Tibial artery (tissue), 4 donors: Measurements from ENCODE around the gene AAMDC.
"Not testable (repeated sequence)": the region's sequence is repeated elsewhere in the genome, so short reads cannot be mapped to it uniquely, and the experiment has no call there.

ENCODE experiments used
- DNase-seq, 2 donors: peaks; one replicate each; pipeline ENCODE4 v3.0.0-alpha.2; 2019
- H3K27ac ChIP-seq, 2 donors: fragments of 200-600 bp; sonication (generic) in 1 of 2; 1 replicate in 1 of 2; 2 replicates in 1 of 2; pipeline ENCODE4 v1.5.1; 2018 to 2019; ENCODE audit warnings: mild to moderate bottlenecking in 1 of 2
- H3K27me3 ChIP-seq, 2 donors: fragments of 200-600 bp; sonication (generic) in 1 of 2; one replicate each; pipeline versions ENCODE4 v1.5.1 to v1.6.0; 2016 to 2019
- H3K36me3 ChIP-seq, 3 donors: fragments of 200-600 bp; sonication (generic) in 2 of 3; one replicate each; pipeline ENCODE4 v1.5.1; 2016 to 2019; ENCODE audit warnings: mild to moderate bottlenecking in 2 of 3
- H3K4me1 ChIP-seq, 4 donors: fragments of 200-600 bp; sonication (generic) in 2 of 4; 1 replicate in 3 of 4; 2 replicates in 1 of 4; pipeline ENCODE4 v1.5.1; 2016 to 2019
- H3K4me3 ChIP-seq, 2 donors: fragments of 200-600 bp; sonication (generic) in 1 of 2; 1 replicate in 1 of 2; 2 replicates in 1 of 2; pipeline ENCODE4 v1.5.1; 2018 to 2019; ENCODE audit warnings: mild to moderate bottlenecking in 2 of 2
- H3K9me3 ChIP-seq, 3 donors: fragments of 200-600 bp; sonication (generic) in 1 of 3; one replicate each; pipeline ENCODE4 v1.5.1; 2016 to 2019
- intact Hi-C: fragments of 100-400 bp; cut with DNase I; formaldehyde crosslinking; loops from one replicate; pipeline ENCODE4 v1.15.0; 2023; ENCODE audit warnings: low total_unique reads
- TF ChIP-seq, protein P1 (sequence below), 2 experiments: fragments of 200-600 bp in 1 of 2; fragments of 450-650 bp in 1 of 2; IDR thresholded peaks; one replicate each; pipeline ENCODE4 v1.5.1; 2017 to 2019; ENCODE audit warnings: antibody characterized with exemption in 2 of 2, mild to moderate bottlenecking in 1 of 2, moderate library complexity in 1 of 2

AAMDC gene

GRCh38 chr11:77866336-77866735, 45.4 kb downstream of the AAMDC start:
- no peak for DNase-seq
- intact Hi-C loops = no loop called here
- H3K27ac ChIP-seq = no peak overlapping the region
- H3K9me3 ChIP-seq = no peaks in the 10 kb centered on the region
- no peak overlapping the region for H3K4me3 ChIP-seq
- H3K4me1 ChIP-seq = no peaks in the 10 kb centered on the region
- peaks cover 17 to 54% (median 19%) of the 10 kb centered on the region in 3 donors for H3K36me3 ChIP-seq
- no peaks in the 10 kb centered on the region for H3K27me3 ChIP-seq
- TF ChIP-seq, protein P1, sequence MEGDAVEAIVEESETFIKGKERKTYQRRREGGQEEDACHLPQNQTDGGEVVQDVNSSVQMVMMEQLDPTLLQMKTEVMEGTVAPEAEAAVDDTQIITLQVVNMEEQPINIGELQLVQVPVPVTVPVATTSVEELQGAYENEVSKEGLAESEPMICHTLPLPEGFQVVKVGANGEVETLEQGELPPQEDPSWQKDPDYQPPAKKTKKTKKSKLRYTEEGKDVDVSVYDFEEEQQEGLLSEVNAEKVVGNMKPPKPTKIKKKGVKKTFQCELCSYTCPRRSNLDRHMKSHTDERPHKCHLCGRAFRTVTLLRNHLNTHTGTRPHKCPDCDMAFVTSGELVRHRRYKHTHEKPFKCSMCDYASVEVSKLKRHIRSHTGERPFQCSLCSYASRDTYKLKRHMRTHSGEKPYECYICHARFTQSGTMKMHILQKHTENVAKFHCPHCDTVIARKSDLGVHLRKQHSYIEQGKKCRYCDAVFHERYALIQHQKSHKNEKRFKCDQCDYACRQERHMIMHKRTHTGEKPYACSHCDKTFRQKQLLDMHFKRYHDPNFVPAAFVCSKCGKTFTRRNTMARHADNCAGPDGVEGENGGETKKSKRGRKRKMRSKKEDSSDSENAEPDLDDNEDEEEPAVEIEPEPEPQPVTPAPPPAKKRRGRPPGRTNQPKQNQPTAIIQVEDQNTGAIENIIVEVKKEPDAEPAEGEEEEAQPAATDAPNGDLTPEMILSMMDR (IDR thresholded peaks at IDR 0.05) = no peak

DNA sequence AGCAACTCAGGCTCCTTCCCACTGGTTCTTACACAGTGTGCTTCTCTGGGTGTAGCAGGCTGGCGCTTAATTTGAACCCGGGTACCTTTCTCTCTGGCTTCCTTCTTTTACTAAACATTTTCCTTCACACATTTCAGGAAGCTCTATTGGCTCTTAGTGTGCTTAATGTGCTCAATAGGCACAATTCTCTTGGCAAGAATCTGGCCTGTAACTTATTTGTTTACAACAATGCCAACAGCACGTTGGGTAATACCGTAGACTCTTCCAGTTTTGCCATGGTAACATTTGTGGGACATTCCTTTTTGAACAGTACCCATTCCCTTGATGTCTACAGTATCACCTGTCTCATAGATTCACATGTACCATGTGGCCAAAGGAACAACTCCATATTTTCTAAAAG, 47.8 kb downstream of the AAMDC start:
- intact Hi-C loops = no loop called here
- H3K27ac ChIP-seq = no peak overlapping the region
- H3K9me3 ChIP-seq = no peaks in the 10 kb centered on the region
- H3K4me3 ChIP-seq = no peak overlapping the region
- H3K27me3 ChIP-seq = no peaks in the 10 kb centered on the region
- no peak for DNase-seq
- H3K4me1 ChIP-seq = no peaks in the 10 kb centered on the region
- H3K36me3 ChIP-seq = peaks cover 36 to 60% (median 36%) of the 10 kb centered on the region in 3 donors
- TF ChIP-seq, protein P1 (IDR thresholded peaks at IDR 0.05) = no peak

DNA sequence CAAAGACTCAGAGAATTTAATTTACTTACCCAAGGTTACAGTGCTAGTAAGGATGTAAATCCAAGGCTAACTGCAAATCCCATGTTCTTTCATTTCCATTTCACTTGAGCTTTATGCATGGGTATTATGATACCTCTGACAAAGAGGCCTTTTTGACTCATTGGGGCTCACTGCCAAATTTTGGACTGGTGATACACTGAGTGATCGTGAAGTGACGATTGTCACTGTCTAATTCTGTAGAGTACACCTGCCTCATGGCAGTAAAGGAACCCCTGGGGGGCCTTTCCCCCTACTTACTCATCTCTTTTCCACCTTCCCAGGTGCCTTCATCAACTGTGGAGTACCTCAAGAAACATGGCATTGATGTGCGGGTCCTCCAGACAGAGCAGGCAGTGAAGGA, 50.9 kb downstream of the AAMDC start:
- Histone ChIP-seq H3K27me3 (no peaks in the 10 kb centered on the region), H3K27ac (no peak overlapping the region), H3K36me3 (peaks cover 43 to 79% (median 56%) of the 10 kb centered on the region in 3 donors), H3K9me3 (no peaks in the 10 kb centered on the region), H3K4me3 (no peak overlapping the region), H3K4me1 (no peaks in the 10 kb centered on the region)
- DNase-seq = no peak
- intact Hi-C loops = no loop called here
- TF ChIP-seq, protein P1 (IDR thresholded peaks at IDR 0.05) = no peak

DNA sequence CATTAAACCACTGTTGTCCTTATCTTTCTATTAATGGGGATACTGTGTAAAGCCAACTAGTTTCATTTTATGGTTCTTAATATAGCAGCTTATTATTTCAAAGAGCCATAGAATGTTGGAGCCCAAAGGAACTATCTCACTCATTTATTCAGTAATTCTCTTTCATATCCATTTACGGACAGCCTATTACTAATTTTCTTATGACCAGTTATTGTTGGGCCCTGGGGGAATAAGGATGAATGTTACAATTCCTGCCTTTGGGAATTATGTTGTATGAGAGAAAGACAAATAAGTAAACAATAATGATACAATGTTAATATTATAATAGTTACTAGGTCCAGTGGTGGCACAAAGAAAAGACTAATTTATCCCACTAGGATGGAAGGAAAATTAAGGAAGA, 52.4 kb downstream of the AAMDC start:
- H3K36me3 ChIP-seq = peaks cover 44 to 70% (median 56%) of the 10 kb centered on the region in 3 donors

DNA sequence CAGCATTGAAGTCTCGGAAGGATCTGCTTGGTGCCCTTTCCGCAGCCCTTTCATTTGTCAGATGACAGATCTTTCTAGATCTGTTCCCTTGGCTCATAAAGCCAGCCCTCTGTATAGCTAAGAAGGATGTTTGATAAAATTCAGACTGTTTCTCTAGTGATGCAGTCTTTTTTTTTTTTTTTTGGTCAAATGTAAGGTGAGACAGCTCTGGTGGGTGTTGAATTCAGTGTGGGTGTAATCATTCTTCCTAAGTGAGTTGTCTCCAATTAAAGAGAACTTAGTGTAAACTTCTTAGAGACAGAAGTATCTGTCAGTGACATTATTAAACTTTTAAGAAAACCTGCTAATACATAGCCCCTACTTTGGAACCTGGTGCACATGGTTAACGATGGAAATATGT, 53.3 kb downstream of the AAMDC start:
- H3K36me3 ChIP-seq = peaks cover 52 to 79% (median 53%) of the 10 kb centered on the region in 3 donors
- H3K9me3 ChIP-seq = no peaks in the 10 kb centered on the region
- TF ChIP-seq, protein P1 (IDR thresholded peaks at IDR 0.05) = no peak
- H3K27ac ChIP-seq = no peak overlapping the region
- intact Hi-C loops = no loop called here
- H3K27me3 ChIP-seq = no peaks in the 10 kb centered on the region
- DNase-seq = no peak
- peaks cover 0 to 12% (median 3%) of the 10 kb centered on the region in 4 donors for H3K4me1 ChIP-seq
- H3K4me3 ChIP-seq = no peak overlapping the region

More for the DNA sequence above, 52.4 kb downstream of the AAMDC start:
- intact Hi-C loops = no loop called here
- peaks cover 0 to 6% (median 2%) of the 10 kb centered on the region in 4 donors for H3K4me1 ChIP-seq
- no peak overlapping the region for H3K4me3 ChIP-seq
- no peak overlapping the region for H3K27ac ChIP-seq
- no peaks in the 10 kb centered on the region for H3K9me3 ChIP-seq
- TF ChIP-seq, protein P1 (IDR thresholded peaks at IDR 0.05) = no peak
- DNase-seq = no peak
- H3K27me3 ChIP-seq = no peaks in the 10 kb centered on the region

DNA sequence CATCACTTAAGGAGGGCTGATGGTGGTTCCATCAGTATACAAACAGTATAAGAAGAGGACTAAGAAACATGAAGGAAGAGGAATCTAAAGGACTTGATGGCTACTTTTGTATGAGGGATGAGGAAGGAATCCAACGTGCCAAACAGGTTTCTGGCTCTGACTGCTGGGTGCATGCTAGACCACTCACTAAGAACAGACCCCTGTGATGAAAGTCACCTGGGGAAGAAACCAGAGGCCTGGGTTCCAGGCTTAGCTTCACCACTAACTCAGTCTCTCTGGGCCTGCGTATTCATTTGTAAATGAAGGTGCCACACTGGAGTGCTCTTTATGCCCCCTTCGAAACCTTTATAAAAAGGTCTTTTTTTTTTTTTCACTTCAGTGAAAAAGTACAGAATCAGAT, 55.1 kb downstream of the AAMDC start:
- peaks cover 0 to 12% (median 3%) of the 10 kb centered on the region in 4 donors for H3K4me1 ChIP-seq
- no peaks in the 10 kb centered on the region for H3K27me3 ChIP-seq
- intact Hi-C loops = no loop called here
- TF ChIP-seq, protein P1 (IDR thresholded peaks at IDR 0.05) = no peak
- DNase-seq = no peak
- no peak overlapping the region for H3K4me3 ChIP-seq
- H3K36me3 ChIP-seq = peaks cover 44 to 86% (median 46%) of the 10 kb centered on the region in 3 donors
- H3K27ac ChIP-seq = no peak overlapping the region
- H3K9me3 ChIP-seq = no peaks in the 10 kb centered on the region

- H3K27me3 ChIP-seq, H3K9me3 ChIP-seq, DNase-seq, intact Hi-C loops, H3K27ac ChIP-seq, H3K4me3 ChIP-seq: not testable (repeated sequence)
- Histone ChIP-seq H3K4me1 (peaks cover 0 to 12% (median 3%) of the 10 kb centered on the region in 4 donors), H3K36me3 (peaks cover 34 to 85% (median 48%) of the 10 kb centered on the region in 3 donors)
These were observed 57.3 kb downstream of the AAMDC start for GRCh38 chr11:77878247-77878646.
